ENCODE results near the gene SEC23B. TPM values are rescaled to one million over a fixed set of nuclear protein-coding genes. Genes with fewer than 3 reads are reported as not detected.

The SEC23B gene
- polyA plus RNA-seq, 2 of the 4 experiments (the other 2 are of a cell fraction), result 71.4 to 158 TPM

- Histone ChIP-seq H3K9me3 (no peaks in the 10 kb centered on the region), H3K4me1 (no peaks in the 10 kb centered on the region), H3K4me2 (no peak overlapping the region), H3K27ac (no peak overlapping the region), H3K4me3 (no peak overlapping the region)
- ATAC-seq (no peak), FAIRE-seq (no peak), DNase-seq (ENCODE audit: low read depth in 1 of 2, low spot score in 1 of 2) (no peak)
- TF ChIP-seq MAFK (IDR thresholded peaks at IDR 0.05; ENCODE audit: partially characterized antibody) (peak; percentile 69), ZNF302 (CRISPR knock-in tag; IDR thresholded peaks at IDR 0.05) (no peak), HEYL (CRISPR knock-in tag; IDR thresholded peaks at IDR 0.05) (no peak), EP300 (IDR thresholded peaks at IDR 0.05) (no peak)
- POLR2A ChIA-PET, result no interaction called here
- CTCF ChIA-PET, result no interaction called here
- 87% methylated on average over 3 of the region's 3 CpGs for WGBS (ENCODE audit: missing lambda C conversion rate)
Measured at GRCh38 chr20:18548465-18548864, 40.7 kb downstream of the SEC23B start.

GRCh38 chr20:18553746-18554145 is 46.0 kb downstream of the SEC23B start:
- POLR2A ChIA-PET, result no interaction called here
- TF ChIP-seq ZC3H11A (IDR thresholded peaks at IDR 0.05) (no peak), NR3C1 (IDR thresholded peaks at IDR 0.05) (no peak), RAD21 (conservative IDR thresholded peaks at IDR 0.05 in 1 of 2, IDR thresholded peaks at IDR 0.05 in 1 of 2) (no peak), ZSCAN20 (CRISPR knock-in tag; IDR thresholded peaks at IDR 0.05) (no peak), BHLHE40 (IDR thresholded peaks at IDR 0.05; ENCODE audit: low read depth, low read length) (no peak), RNF2 (IDR thresholded peaks at IDR 0.05; ENCODE audit: borderline replicate concordance, low read depth) (no peak), HOXA7 (CRISPR knock-in tag; IDR thresholded peaks at IDR 0.05) (no peak), PBX3 (IDR thresholded peaks at IDR 0.05) (no peak), KDM5A (IDR thresholded peaks at IDR 0.05) (no peak), PHF8 (IDR thresholded peaks at IDR 0.05; ENCODE audit: borderline replicate concordance, low read depth) (no peak), GATA3 (IDR thresholded peaks at IDR 0.05; ENCODE audit: borderline replicate concordance) (no peak), ESRRA (IDR thresholded peaks at IDR 0.05; ENCODE audit: borderline replicate concordance, low read length) (no peak)

GRCh38 chr20:18566892-18567738 is 59.4 kb downstream of the SEC23B start, which contains the start of gene SMIM26:
SMIM26 (plus strand) TSS chr20:18567432; CDS start chr20:18567479, 47 bp downstream.
- peak; percentile 100 for ATAC-seq
- WGBS (ENCODE audit: missing lambda C conversion rate), result 1% methylated on average over 51 of the region's 51 CpGs
- CTCF ChIA-PET, result interaction anchor here (0.7 to 1.4 kb wide), 2 partner anchors 11 to 71 kb away, joined by 3 to 5 read pairs; partner anchors contain the start of gene RBBP9
- TF ChIP-seq TP53 (CRISPR knock-in tag; IDR thresholded peaks at IDR 0.05), result peak; percentile 50; the same call in 1 of the 2 replicates
- peak; percentile 92 to 93 for TF ChIP-seq JUN (IDR thresholded peaks at IDR 0.05)
- TF ChIP-seq POLR2AphosphoS2 (conservative IDR thresholded peaks at IDR 0.05; ENCODE audit: low read length), result no peak
- TF ChIP-seq HOXB5 (CRISPR knock-in tag; IDR thresholded peaks at IDR 0.05), result 0 out of 2 replicates have a peak, but pooled peaks have one; percentile 56
- peak; percentile 76; the same call in 2 of the 3 replicates for TF ChIP-seq BCL3 (IDR thresholded peaks at IDR 0.05)
- peak; percentile 91 for TF ChIP-seq MAX (IDR thresholded peaks at IDR 0.05)
- TF ChIP-seq POLR2A (IDR thresholded peaks at IDR 0.05; ENCODE audit: low read length), result peak; percentile 92
- TF ChIP-seq FOXS1 (CRISPR knock-in tag; IDR thresholded peaks at IDR 0.05), result 0 out of 2 replicates have a peak, but pooled peaks have one; percentile 30
- TF ChIP-seq HDAC2 (IDR thresholded peaks at IDR 0.05), result no peak
- no peak for TF ChIP-seq RARB (CRISPR knock-in tag; IDR thresholded peaks at IDR 0.05)
- TF ChIP-seq FOSL2 (IDR thresholded peaks at IDR 0.05), result no peak
- 0 out of 2 replicates have a peak, but pooled peaks have one; percentile 1 for TF ChIP-seq FOSL2 (CRISPR knock-in tag; IDR thresholded peaks at IDR 0.05)
- peak; percentile 80 for TF ChIP-seq PHF8 (IDR thresholded peaks at IDR 0.05; ENCODE audit: borderline replicate concordance, low read depth)
- peak; percentile 91 for TF ChIP-seq USF2 (IDR thresholded peaks at IDR 0.05)
- TF ChIP-seq PBX3 (IDR thresholded peaks at IDR 0.05), result no peak
- 0 out of 2 replicates have a peak, but pooled peaks have one; percentile 3 for TF ChIP-seq SREBF2 (IDR thresholded peaks at IDR 0.05)

More at GRCh38 chr20:18553746-18554145, 46.0 kb downstream of the SEC23B start:
- no peak for DNase-seq (ENCODE audit: low read depth in 1 of 2, low spot score in 1 of 2)
- H3K9me3 ChIP-seq, result no peaks in the 10 kb centered on the region
- no peak for ATAC-seq
- CTCF ChIA-PET, result interaction anchor here (1.0 kb wide), 1 partner anchor 13 kb away, joined by 3 read pairs; no protein-coding TSS in a partner anchor
- no peak overlapping the region for H3K4me3 ChIP-seq
- FAIRE-seq, result no peak
- H3K27ac ChIP-seq, result no peak overlapping the region
- WGBS (ENCODE audit: missing lambda C conversion rate), result 94% methylated on average over 8 of the region's 8 CpGs
- H3K4me2 ChIP-seq, result no peak overlapping the region
- no peaks in the 10 kb centered on the region for H3K4me1 ChIP-seq

More at GRCh38 chr20:18566892-18567738, 59.4 kb downstream of the SEC23B start, which contains the start of gene SMIM26:
- H3K9me3 ChIP-seq, result no peaks in the 10 kb centered on the region
- peak within 1 kb of the TSS; percentile 65 for H3K4me3 ChIP-seq
- FAIRE-seq, result peak; percentile 70
- H3K27ac ChIP-seq, result peak within 1 kb of the TSS; percentile 85 to 94
- peak within 1 kb of the TSS; percentile 90 for H3K4me2 ChIP-seq
- DNase-seq (ENCODE audit: low read depth in 1 of 2, low spot score in 1 of 2), result peak; percentile 96 to 98
- H3K4me1 ChIP-seq, result peaks cover 12% of the 10 kb centered on the region; the same call in 1 of the 3 replicates
- POLR2A ChIA-PET, result interaction anchor here (0.7 to 2.5 kb wide), 8 partner anchors 11 to 226 kb away, joined by 3 to 16 read pairs (median 3); partner anchors contain the start of genes DZANK1, POLR3F and SEC23B
